Bronchial epithelial cell (primary cell): ENCODE measurements around the gene MARF1. TPM values are rescaled to one million over a fixed set of nuclear protein-coding genes. Genes with fewer than 3 reads are reported as not detected.
"Not testable (repeated sequence)": the region's sequence is repeated elsewhere in the genome, so short reads cannot be mapped to it uniquely, and the experiment has no call there.

ENCODE experiments used
- DNase-seq: peaks from one replicate; pipeline ENCODE4 v3.0.0-alpha.2; 2010; ENCODE audit warnings: low read depth
- FAIRE-seq: peaks from 2 replicates; lab custom pipeline; 2011; peaks lifted over from hg19 to GRCh38; lab: Jason Lieb, UNC
- H3K27me3 ChIP-seq: 2 replicates; pipeline ENCODE4 v1.5.1; 2011; ENCODE audit warnings: low read length; ENCODE audit not compliant: control insufficient read depth, insufficient read depth
- H3K36me3 ChIP-seq: 2 replicates; pipeline ENCODE4 v1.5.1; 2011; ENCODE audit warnings: low read length; ENCODE audit not compliant: control insufficient read depth, insufficient read depth
- H3K4me3 ChIP-seq: 2 replicates; pipeline ENCODE4 v1.5.1; 2011; ENCODE audit warnings: mild to moderate bottlenecking, low read depth, low read length, control low read depth
- CTCF ChIP-seq: IDR thresholded peaks from 2 replicates; pipeline ENCODE4 v1.5.1; 2011; ENCODE audit warnings: mild to moderate bottlenecking, moderate library complexity, low read length, control low read depth, inconsistent platforms; ENCODE audit not compliant: insufficient read depth, severe bottlenecking
- total RNA-seq: library from RNA; depleted of rRNA; stranded (reverse); fragments of >200 nt; gene quantifications from 2 replicates; pipeline ENCODE4 v1.2.1, GENCODE V29; 2014

Gene MARF1
- total RNA-seq, 1 donor from 2014 or later = 12.9 TPM

- TF ChIP-seq CTCF = no peak
- Histone ChIP-seq H3K36me3 (no peaks in the 10 kb centered on the region), H3K4me3 (no peak overlapping the region), H3K27me3 (no peaks in the 10 kb centered on the region)
- DNase-seq (no peak), FAIRE-seq (no peak)
These were observed 61.7 kb downstream of the MARF1 start for GRCh38 chr16:15581127-15581815.

DNA sequence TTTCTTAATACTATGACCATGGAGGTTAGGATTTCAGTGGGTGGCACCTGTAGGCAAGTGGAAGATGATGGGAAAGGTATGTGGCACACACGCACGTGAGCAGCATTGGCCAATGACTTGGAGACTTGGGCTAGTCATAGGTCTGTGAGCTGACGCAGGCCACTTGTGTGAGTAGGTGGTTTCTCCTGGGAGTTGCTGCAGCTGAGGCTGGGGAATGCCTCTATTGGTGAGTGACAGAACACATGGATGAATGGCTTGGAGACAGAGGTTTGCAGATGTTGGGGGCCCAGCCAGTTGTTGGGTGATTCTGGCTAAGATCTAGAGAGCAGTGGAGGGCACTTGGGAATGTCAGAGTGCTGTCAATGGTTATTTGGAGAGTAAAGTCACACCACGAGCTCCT lies 64.1 kb downstream of the MARF1 start:
- TF ChIP-seq CTCF = no peak
- FAIRE-seq (no peak), DNase-seq (no peak)
- no peaks in the 10 kb centered on the region for H3K27me3 ChIP-seq
- H3K36me3 ChIP-seq = no peaks in the 10 kb centered on the region
- no peak overlapping the region for H3K4me3 ChIP-seq

DNA sequence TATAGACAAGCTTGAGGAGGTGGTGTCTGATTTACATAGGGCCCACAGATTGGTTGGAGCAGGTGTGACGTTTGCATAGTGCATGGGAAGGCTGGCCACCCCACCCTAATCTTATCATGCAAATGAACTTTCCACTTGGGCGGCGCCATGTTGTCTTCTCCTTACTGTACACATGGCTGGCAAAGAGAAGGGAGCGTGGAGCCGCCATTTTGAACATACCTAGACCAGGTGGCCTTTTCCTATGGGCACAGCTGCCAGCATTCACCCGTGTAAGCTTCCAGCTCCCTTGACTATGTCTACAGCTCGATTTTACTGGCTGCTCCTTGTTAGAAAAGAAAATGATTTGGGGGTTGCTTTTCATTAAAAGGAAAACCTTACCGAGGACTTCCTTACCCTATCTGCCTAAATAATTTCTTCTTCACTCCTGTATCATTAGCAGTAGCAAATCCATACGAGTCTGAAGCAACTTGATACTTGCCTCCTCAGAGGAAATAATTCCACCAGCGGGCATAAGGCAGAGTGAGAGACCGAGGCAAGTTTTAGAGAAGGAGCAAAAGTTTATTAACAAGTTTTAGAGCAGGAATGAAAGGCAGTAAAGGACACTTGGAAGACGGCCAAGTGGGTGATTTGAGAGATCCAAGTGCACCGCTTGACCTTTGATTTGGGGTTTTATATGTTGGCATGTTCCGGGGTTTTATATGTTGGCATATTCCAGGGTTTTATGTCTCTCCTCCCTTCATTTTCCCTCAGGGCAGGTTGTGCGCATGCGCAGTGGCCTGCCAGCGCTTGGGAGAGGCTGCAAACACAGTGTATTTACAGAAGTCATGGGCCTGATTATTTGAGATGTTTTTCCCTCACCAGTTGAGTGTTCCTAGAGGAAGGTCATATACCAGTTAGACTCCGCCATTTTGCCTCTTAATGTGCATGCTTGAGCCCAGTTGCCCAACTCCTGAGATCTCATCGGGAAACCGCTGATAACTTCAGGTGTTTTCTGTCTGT lies 65.7 kb downstream of the MARF1 start:
- FAIRE-seq (no peak), DNase-seq (no peak)
- Histone ChIP-seq H3K4me3 (no peak overlapping the region), H3K36me3 (no peaks in the 10 kb centered on the region), H3K27me3 (no peaks in the 10 kb centered on the region)
- TF ChIP-seq CTCF = no peak

DNA sequence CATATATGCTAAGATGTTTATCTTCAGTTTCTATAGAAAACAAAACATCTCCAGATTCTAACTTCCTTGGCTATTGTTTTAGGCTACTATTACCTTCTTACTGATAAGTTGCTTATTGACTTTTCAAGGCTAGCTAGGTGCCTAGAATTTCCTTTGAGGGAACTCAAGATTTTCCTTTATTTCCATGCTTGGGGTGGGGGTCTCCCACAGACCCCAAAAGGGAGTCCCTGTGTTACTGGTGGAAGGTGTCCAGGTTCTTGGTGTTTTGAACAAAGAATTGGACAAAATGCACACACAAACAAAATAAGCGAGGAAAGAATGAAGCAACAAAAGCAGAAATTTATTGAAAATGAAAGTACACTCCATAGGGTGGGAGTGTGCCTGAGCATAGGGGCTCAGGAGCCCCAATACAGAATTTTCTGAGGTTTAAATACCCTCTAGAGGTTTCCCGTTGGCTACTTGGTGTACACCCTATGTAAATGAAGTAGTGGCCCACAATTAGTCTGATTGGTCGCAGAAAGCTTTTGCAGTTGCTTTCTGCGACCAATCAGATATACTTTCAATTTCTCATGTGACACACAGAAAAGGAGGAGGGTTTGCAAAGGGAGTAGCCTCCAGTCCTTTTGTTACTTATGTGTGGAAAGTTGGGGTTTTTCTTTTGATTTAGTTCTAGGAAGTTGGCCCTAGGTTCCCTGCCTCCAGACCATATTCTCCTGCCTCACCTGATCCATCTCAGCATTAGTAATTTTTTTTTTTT lies 67.5 kb downstream of the MARF1 start:
- DNase-seq (no peak), FAIRE-seq (no peak)
- no peak for TF ChIP-seq CTCF
- no peaks in the 10 kb centered on the region for H3K27me3 ChIP-seq
- no peaks in the 10 kb centered on the region for H3K36me3 ChIP-seq
- H3K4me3 ChIP-seq = no peak overlapping the region

- H3K4me3 ChIP-seq = no peak overlapping the region
- TF ChIP-seq CTCF = no peak
- no peaks in the 10 kb centered on the region for H3K36me3 ChIP-seq
- H3K27me3 ChIP-seq = no peaks in the 10 kb centered on the region
- no peak for FAIRE-seq
- DNase-seq = no peak
These were observed 68.4 kb downstream of the MARF1 start for GRCh38 chr16:15574614-15574948.

GRCh38 chr16:15573896-15574613 lies 68.9 kb downstream of the MARF1 start:
- not testable (repeated sequence) for H3K27me3 ChIP-seq, DNase-seq, FAIRE-seq, H3K4me3 ChIP-seq, H3K36me3 ChIP-seq
